DND-41 (cell line): ENCODE results near the gene RAVER2.

Experiments used
- ATAC-seq: fragments of 200-7000 bp; cut with Tn5 transposase; 3 replicates; pipeline ENCODE4 v1.9.1; 2021; ENCODE audit warnings: low read depth; ENCODE audit not compliant: insufficient read depth
- DNase-seq: peaks from one replicate; pipeline ENCODE4 v3.0.0-alpha.2; 2020
- H2AFZ ChIP-seq: 2 replicates; pipeline ENCODE4 v1.6.0; 2012; ENCODE audit warnings: low read depth, low read length
- H3K27ac ChIP-seq: 2 replicates; pipeline ENCODE4 v1.5.1; 2012; ENCODE audit warnings: low read length, inconsistent platforms
- H3K27me3 ChIP-seq: fragments of 200-600 bp; sonication (generic); 2 replicates; pipeline ENCODE4 v1.6.0; 2012; ENCODE audit warnings: low read length, mild to moderate bottlenecking, inconsistent platforms; ENCODE audit not compliant: insufficient read depth, poor library complexity
- H3K36me3 ChIP-seq: 2 replicates; pipeline ENCODE4 v1.5.1; 2012; ENCODE audit warnings: low read length, inconsistent platforms; ENCODE audit not compliant: insufficient read depth
- H3K4me1 ChIP-seq: 2 replicates; pipeline ENCODE4 v1.5.1; 2012; ENCODE audit warnings: mild to moderate bottlenecking, low read length; ENCODE audit not compliant: insufficient read depth
- H3K4me2 ChIP-seq: 2 replicates; pipeline ENCODE4 v1.6.0; 2012; ENCODE audit warnings: mild to moderate bottlenecking, moderate library complexity, low read length, inconsistent platforms; ENCODE audit not compliant: insufficient read depth
- H3K4me3 ChIP-seq, 2 experiments: fragments of 200-600 bp in 1 of 2; shearing (Covaris generic) in 1 of 2; 2 replicates each; pipeline ENCODE4 v1.5.1; 2012 to 2016; ENCODE audit warnings: inconsistent platforms in 2 of 2, low read length in 2 of 2, mild to moderate bottlenecking in 2 of 2, low read depth in 1 of 2, moderate library complexity in 1 of 2
- H3K79me2 ChIP-seq: 2 replicates; pipeline ENCODE4 v1.6.0; 2012; ENCODE audit warnings: low read length, inconsistent platforms; ENCODE audit not compliant: insufficient read depth
- H3K9ac ChIP-seq: 2 replicates; pipeline ENCODE4 v1.6.0; 2012; ENCODE audit warnings: low read depth, mild to moderate bottlenecking, inconsistent platforms, low read length, moderate library complexity
- H3K9me3 ChIP-seq: 2 replicates; pipeline ENCODE4 v1.5.1; 2012; ENCODE audit warnings: low read length, moderate library complexity, mild to moderate bottlenecking, inconsistent platforms; ENCODE audit not compliant: insufficient read depth, severe bottlenecking
- H4K20me1 ChIP-seq: 2 replicates; pipeline ENCODE4 v1.6.0; 2012; ENCODE audit warnings: low read length; ENCODE audit not compliant: insufficient read depth
- CTCF ChIP-seq: IDR thresholded peaks from 2 replicates; pipeline ENCODE4 v1.5.1; 2012; ENCODE audit warnings: borderline replicate concordance, low read length, moderate library complexity, mild to moderate bottlenecking; ENCODE audit not compliant: poor library complexity, severe bottlenecking; ENCODE audit errors: extremely low read depth
- EZH2 ChIP-seq: IDR thresholded peaks from 3 replicates; pipeline ENCODE4 v1.6.1; 2012; ENCODE audit warnings: borderline replicate concordance, low read depth, mild to moderate bottlenecking, moderate library complexity, low read length, inconsistent platforms; ENCODE audit not compliant: severe bottlenecking

The RAVER2 gene

GRCh38 chr1:64745181-64745985 is 508 bp downstream of the RAVER2 start:
- DNase-seq (no peak), ATAC-seq (no peak; the same call in 1 of the 3 replicates)
- Histone ChIP-seq H3K4me3 (peak overlapping the region; percentile 27 to 63; a peak in 3 of 4 replicates), H3K27ac (no peak overlapping the region), H3K79me2 (0 out of 2 replicates have a peak, but pooled peaks cover 2% of the 10 kb centered on the region), H3K4me2 (peak overlapping the region; percentile 73), H3K4me1 (peaks cover 20% of the 10 kb centered on the region), H4K20me1 (no peaks in the 10 kb centered on the region), H3K36me3 (no peaks in the 10 kb centered on the region), H2AFZ (peak overlapping the region; percentile 78), H3K9me3 (no peaks in the 10 kb centered on the region), H3K9ac (peak overlapping the region; percentile 60), H3K27me3 (no peaks in the 10 kb centered on the region)
- no peak for TF ChIP-seq CTCF
- TF ChIP-seq EZH2: no peak

- H3K27me3 ChIP-seq: no peaks in the 10 kb centered on the region
- ATAC-seq (no peak), DNase-seq (no peak)
- H2AFZ ChIP-seq: peak overlapping the region; percentile 78
- peaks cover 20% of the 10 kb centered on the region for H3K4me1 ChIP-seq
- no peaks in the 10 kb centered on the region for H3K9me3 ChIP-seq
- TF ChIP-seq EZH2 (no peak), CTCF (no peak)
- peak overlapping the region in 1 of 2 experiments; percentile 63; a peak in 3 of 4 replicates for H3K4me3 ChIP-seq
- peak overlapping the region; percentile 60; the same call in 1 of the 2 replicates for H3K9ac ChIP-seq
- no peak overlapping the region for H3K27ac ChIP-seq
- H3K4me2 ChIP-seq: peak overlapping the region; percentile 73
- no peaks in the 10 kb centered on the region for H3K36me3 ChIP-seq
- H3K79me2 ChIP-seq: 0 out of 2 replicates have a peak, but pooled peaks cover 2% of the 10 kb centered on the region
- no peaks in the 10 kb centered on the region for H4K20me1 ChIP-seq
Measured at GRCh38 chr1:64745986-64746940, 1.4 kb downstream of the RAVER2 start.

GRCh38 chr1:64748222-64748621 is 3.3 kb downstream of the RAVER2 start:
- no peak for TF ChIP-seq EZH2
- no peak for TF ChIP-seq CTCF
- H3K4me2 ChIP-seq: no peak overlapping the region

More at GRCh38 chr1:64748222-64748621, 3.3 kb downstream of the RAVER2 start:
- H3K27me3 ChIP-seq: no peaks in the 10 kb centered on the region
- ATAC-seq (no peak), DNase-seq (no peak)
- no peaks in the 10 kb centered on the region for H3K9me3 ChIP-seq
- H3K4me3 ChIP-seq: no peak overlapping the region
- H4K20me1 ChIP-seq: no peaks in the 10 kb centered on the region
- H3K9ac ChIP-seq: no peak overlapping the region
- no peak overlapping the region for H3K27ac ChIP-seq
- H3K79me2 ChIP-seq: 0 out of 2 replicates have a peak, but pooled peaks cover 2% of the 10 kb centered on the region
- no peak overlapping the region for H2AFZ ChIP-seq
- H3K4me1 ChIP-seq: peaks cover 20% of the 10 kb centered on the region
- H3K36me3 ChIP-seq: no peaks in the 10 kb centered on the region
